HepG2 (cell line): ENCODE measurements around the gene FNDC3B. TPM values are rescaled to one million over a fixed set of nuclear protein-coding genes. Genes with fewer than 3 reads are reported as not detected.

Experiments used
- DPF2 ChIP-seq: sonication (generic); formaldehyde crosslinking; IDR thresholded peaks from 2 replicates; pipeline ENCODE4 v1.4.0; 2020; ENCODE audit warnings: mild to moderate bottlenecking, low read depth, missing genetic modification reagents, borderline replicate concordance
- ETV5 ChIP-seq: IDR thresholded peaks from 2 replicates; pipeline ENCODE4 v1.6.1; 2018; ENCODE audit warnings: missing biosample characterization, missing genetic modification reagents, inconsistent platforms, borderline replicate concordance
- NR2F6 ChIP-seq, 2 experiments: IDR thresholded peaks; 2 replicates each; pipeline ENCODE4 v1.6.1; 2016; ENCODE audit warnings: antibody characterized with exemption in 1 of 2, mild to moderate bottlenecking in 1 of 2
- REXO4 ChIP-seq: sonication (generic); formaldehyde crosslinking; IDR thresholded peaks from 2 replicates; pipeline ENCODE4 v1.8.0; 2022; ENCODE audit warnings: missing genetic modification reagents, mild to moderate bottlenecking, borderline replicate concordance
- SUZ12 ChIP-seq: fragments of 150-350 bp; IDR thresholded peaks from 2 replicates; pipeline ENCODE4 v1.6.1; 2014; ENCODE audit warnings: low read depth, low read length
- TAF15 ChIP-seq: fragments of 200-400 bp; formaldehyde crosslinking; IDR thresholded peaks from one replicate; pipeline ENCODE4 v1.6.1; 2018; ENCODE audit warnings: mild to moderate bottlenecking, low read depth, low read length; ENCODE audit not compliant: poor library complexity, severe bottlenecking
- ZNF234 ChIP-seq: sonication (generic); formaldehyde crosslinking; conservative IDR thresholded peaks from 2 replicates; pipeline ENCODE4 v1.5.1; 2020; ENCODE audit warnings: mild to moderate bottlenecking, missing genetic modification reagents
- ZNF253 ChIP-seq: sonication (generic); formaldehyde crosslinking; IDR thresholded peaks from 2 replicates; pipeline ENCODE4 v1.8.0; 2022; ENCODE audit warnings: mild to moderate bottlenecking, missing genetic modification reagents, borderline replicate concordance
- ZNF570 ChIP-seq: sonication (generic); formaldehyde crosslinking; IDR thresholded peaks from 2 replicates; pipeline ENCODE4 v1.4.0; 2020; ENCODE audit warnings: mild to moderate bottlenecking, missing genetic modification reagents, borderline replicate concordance
- ZNF629 ChIP-seq: sonication (generic); formaldehyde crosslinking; conservative IDR thresholded peaks from 2 replicates; pipeline ENCODE4 v1.5.0; 2020; ENCODE audit warnings: missing genetic modification reagents
- ZNF652 ChIP-seq: IDR thresholded peaks from 2 replicates; pipeline ENCODE4 v1.6.1; 2016; ENCODE audit warnings: low read depth, borderline replicate concordance
- ZNF766 ChIP-seq: sonication (generic); formaldehyde crosslinking; IDR thresholded peaks from 2 replicates; pipeline ENCODE4 v1.5.0; 2020; ENCODE audit warnings: missing genetic modification reagents, borderline replicate concordance
- polyA plus RNA-seq, 8 experiments: library from polyadenylated mRNA; depleted of rRNA in 3 of 8; stranded (reverse) in 7 of 8; unstranded in 1 of 8; fragments of >200 nt; fragmentation: Illumina TruSeq in 4 of 8; extraction: Trizol in 4 of 8; gene quantifications; 2 replicates each; pipeline versions ENCODE4 v1.2.1 to v1.2.3, GENCODE V29; 2011 to 2016; ENCODE audit warnings: low read depth in 4 of 8, missing spikeins in 1 of 8, mixed read lengths in 1 of 8; ENCODE audit not compliant: insufficient read depth in 1 of 8
- total RNA-seq, 5 experiments: library from RNA; depleted of rRNA; stranded (reverse); fragments of >200 nt; fragmentation: Illumina TruSeq; extraction: Trizol; gene quantifications; 2 replicates each; pipeline ENCODE4 v1.2.3, GENCODE V29; 2016; ENCODE audit warnings: low read depth in 1 of 5
- TF ChIP-seq, protein P1 (sequence below): sonication (generic); formaldehyde crosslinking; IDR thresholded peaks from 2 replicates; pipeline ENCODE4 v1.8.1; 2023; ENCODE audit warnings: missing genetic modification reagents, inconsistent platforms, borderline replicate concordance
- TF ChIP-seq, protein P2 (sequence below): sonication (generic); formaldehyde crosslinking; IDR thresholded peaks from 2 replicates; pipeline ENCODE4 v1.9.0; 2021; ENCODE audit warnings: missing genetic modification reagents, borderline replicate concordance
- TF ChIP-seq, protein P3 (sequence below): IDR thresholded peaks from 2 replicates; pipeline ENCODE4 v1.6.1; 2016; ENCODE audit warnings: low read depth
- TF ChIP-seq, protein P4 (sequence below): sonication (generic); formaldehyde crosslinking; IDR thresholded peaks from 2 replicates; pipeline ENCODE4 v1.4.0; 2020; ENCODE audit warnings: low read depth, missing genetic modification reagents
- TF ChIP-seq, protein P5 (sequence below): sonication (generic); formaldehyde crosslinking; IDR thresholded peaks from 2 replicates; pipeline ENCODE4 v1.5.0; 2020; ENCODE audit warnings: missing genetic modification reagents

Gene FNDC3B
- total and polyA plus RNA-seq, 2 of the 13 experiments (the other 11 are each of a cell fraction or from before 2014, with no cell fraction given): 74.8 to 103 TPM

DNA sequence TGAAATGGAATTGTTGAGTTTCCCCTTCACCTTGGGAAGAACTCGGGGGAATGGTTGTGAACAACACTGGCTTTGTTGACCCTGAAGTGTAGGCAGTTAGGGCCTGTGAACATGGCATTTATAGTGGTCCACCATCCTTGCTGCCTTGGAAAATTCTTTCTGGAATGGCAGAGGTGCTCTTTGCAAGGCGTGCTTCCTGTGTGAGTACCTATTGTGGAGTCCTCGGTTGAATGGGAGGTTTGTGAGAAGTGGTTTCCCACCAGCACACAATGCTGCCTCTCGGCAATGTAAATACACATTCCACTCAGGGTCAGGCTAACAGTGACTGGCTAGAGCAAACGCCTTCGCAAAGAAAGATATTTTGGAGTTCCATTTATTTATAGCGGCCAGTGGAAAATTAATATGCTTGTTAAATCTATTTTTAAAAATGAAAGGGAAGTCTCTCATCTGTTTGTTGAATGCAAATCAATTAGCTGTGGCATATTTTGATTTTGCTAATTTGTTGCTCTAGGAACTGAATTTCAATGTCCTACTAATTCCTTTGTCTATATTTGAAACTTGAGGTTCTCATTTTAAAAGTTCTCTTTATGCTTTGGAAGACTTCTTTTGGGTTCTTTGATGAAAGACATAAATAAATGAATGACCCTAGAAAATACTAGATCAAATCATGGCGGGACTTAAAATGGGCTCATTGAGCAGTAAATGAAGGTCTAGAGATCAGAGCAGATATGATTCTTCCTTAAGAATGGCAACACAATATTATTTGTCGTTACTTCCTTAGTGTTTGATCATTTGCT, 59.5 kb downstream of the FNDC3B start (continued):
- TF ChIP-seq, protein P1, sequence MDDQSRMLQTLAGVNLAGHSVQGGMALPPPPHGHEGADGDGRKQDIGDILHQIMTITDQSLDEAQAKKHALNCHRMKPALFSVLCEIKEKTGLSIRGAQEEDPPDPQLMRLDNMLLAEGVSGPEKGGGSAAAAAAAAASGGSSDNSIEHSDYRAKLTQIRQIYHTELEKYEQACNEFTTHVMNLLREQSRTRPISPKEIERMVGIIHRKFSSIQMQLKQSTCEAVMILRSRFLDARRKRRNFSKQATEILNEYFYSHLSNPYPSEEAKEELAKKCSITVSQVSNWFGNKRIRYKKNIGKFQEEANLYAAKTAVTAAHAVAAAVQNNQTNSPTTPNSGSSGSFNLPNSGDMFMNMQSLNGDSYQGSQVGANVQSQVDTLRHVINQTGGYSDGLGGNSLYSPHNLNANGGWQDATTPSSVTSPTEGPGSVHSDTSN (CRISPR knock-in tag): no peak
- TF ChIP-seq, protein P2, sequence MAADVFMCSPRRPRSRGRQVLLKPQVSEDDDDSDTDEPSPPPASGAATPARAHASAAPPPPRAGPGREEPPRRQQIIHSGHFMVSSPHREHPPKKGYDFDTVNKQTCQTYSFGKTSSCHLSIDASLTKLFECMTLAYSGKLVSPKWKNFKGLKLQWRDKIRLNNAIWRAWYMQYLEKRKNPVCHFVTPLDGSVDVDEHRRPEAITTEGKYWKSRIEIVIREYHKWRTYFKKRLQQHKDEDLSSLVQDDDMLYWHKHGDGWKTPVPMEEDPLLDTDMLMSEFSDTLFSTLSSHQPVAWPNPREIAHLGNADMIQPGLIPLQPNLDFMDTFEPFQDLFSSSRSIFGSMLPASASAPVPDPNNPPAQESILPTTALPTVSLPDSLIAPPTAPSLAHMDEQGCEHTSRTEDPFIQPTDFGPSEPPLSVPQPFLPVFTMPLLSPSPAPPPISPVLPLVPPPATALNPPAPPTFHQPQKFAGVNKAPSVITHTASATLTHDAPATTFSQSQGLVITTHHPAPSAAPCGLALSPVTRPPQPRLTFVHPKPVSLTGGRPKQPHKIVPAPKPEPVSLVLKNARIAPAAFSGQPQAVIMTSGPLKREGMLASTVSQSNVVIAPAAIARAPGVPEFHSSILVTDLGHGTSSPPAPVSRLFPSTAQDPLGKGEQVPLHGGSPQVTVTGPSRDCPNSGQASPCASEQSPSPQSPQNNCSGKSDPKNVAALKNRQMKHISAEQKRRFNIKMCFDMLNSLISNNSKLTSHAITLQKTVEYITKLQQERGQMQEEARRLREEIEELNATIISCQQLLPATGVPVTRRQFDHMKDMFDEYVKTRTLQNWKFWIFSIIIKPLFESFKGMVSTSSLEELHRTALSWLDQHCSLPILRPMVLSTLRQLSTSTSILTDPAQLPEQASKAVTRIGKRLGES (CRISPR knock-in tag): no peak
- no peak for TF ChIP-seq ZNF234 (CRISPR knock-in tag)
- TF ChIP-seq, protein P3, sequence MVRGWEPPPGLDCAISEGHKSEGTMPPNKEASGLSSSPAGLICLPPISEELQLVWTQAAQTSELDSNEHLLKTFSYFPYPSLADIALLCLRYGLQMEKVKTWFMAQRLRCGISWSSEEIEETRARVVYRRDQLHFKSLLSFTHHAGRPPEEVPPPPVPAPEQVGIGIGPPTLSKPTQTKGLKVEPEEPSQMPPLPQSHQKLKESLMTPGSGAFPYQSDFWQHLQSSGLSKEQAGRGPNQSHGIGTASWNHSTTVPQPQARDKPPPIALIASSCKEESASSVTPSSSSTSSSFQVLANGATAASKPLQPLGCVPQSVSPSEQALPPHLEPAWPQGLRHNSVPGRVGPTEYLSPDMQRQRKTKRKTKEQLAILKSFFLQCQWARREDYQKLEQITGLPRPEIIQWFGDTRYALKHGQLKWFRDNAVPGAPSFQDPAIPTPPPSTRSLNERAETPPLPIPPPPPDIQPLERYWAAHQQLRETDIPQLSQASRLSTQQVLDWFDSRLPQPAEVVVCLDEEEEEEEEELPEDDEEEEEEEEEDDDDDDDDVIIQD (CRISPR knock-in tag): peak; percentile 69; the same call in 1 of the 2 replicates
- no peak for TF ChIP-seq REXO4 (CRISPR knock-in tag)
- TF ChIP-seq, protein P4, sequence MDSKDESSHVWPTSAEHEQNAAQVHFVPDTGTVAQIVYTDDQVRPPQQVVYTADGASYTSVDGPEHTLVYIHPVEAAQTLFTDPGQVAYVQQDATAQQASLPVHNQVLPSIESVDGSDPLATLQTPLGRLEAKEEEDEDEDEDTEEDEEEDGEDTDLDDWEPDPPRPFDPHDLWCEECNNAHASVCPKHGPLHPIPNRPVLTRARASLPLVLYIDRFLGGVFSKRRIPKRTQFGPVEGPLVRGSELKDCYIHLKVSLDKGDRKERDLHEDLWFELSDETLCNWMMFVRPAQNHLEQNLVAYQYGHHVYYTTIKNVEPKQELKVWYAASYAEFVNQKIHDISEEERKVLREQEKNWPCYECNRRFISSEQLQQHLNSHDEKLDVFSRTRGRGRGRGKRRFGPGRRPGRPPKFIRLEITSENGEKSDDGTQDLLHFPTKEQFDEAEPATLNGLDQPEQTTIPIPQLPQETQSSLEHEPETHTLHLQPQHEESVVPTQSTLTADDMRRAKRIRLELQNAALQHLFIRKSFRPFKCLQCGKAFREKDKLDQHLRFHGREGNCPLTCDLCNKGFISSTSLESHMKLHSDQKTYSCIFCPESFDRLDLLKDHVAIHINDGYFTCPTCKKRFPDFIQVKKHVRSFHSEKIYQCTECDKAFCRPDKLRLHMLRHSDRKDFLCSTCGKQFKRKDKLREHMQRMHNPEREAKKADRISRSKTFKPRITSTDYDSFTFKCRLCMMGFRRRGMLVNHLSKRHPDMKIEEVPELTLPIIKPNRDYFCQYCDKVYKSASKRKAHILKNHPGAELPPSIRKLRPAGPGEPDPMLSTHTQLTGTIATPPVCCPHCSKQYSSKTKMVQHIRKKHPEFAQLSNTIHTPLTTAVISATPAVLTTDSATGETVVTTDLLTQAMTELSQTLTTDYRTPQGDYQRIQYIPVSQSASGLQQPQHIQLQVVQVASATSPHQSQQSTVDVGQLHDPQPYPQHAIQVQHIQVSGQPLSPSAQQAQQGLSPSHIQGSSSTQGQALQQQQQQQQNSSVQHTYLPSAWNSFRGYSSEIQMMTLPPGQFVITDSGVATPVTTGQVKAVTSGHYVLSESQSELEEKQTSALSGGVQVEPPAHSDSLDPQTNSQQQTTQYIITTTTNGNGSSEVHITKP (CRISPR knock-in tag): peak; percentile 65; the same call in 1 of the 2 replicates
- no peak; the same call in 1 of the 2 replicates for TF ChIP-seq ZNF629 (CRISPR knock-in tag)
- TF ChIP-seq, protein P5, sequence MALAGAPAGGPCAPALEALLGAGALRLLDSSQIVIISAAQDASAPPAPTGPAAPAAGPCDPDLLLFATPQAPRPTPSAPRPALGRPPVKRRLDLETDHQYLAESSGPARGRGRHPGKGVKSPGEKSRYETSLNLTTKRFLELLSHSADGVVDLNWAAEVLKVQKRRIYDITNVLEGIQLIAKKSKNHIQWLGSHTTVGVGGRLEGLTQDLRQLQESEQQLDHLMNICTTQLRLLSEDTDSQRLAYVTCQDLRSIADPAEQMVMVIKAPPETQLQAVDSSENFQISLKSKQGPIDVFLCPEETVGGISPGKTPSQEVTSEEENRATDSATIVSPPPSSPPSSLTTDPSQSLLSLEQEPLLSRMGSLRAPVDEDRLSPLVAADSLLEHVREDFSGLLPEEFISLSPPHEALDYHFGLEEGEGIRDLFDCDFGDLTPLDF (CRISPR knock-in tag): no peak
- no peak for TF ChIP-seq TAF15
- TF ChIP-seq ETV5 (CRISPR knock-in tag): peak; percentile 82; the same call in 1 of the 2 replicates
- TF ChIP-seq DPF2 (CRISPR knock-in tag): 0 out of 2 replicates have a peak, but pooled peaks have one; percentile 55
- peak; percentile 59; the same call in 1 of the 2 replicates for TF ChIP-seq ZNF652 (CRISPR knock-in tag)
- no peak for TF ChIP-seq ZNF766 (CRISPR knock-in tag)
- no peak for TF ChIP-seq SUZ12
- TF ChIP-seq NR2F6 (IDR thresholded peaks at IDR 0.05): peak; percentile 61; the same call in 1 of the 2 replicates
- peak; percentile 78 for TF ChIP-seq NR2F6 (CRISPR knock-in tag; IDR thresholded peaks at IDR 0.05)
- no peak for TF ChIP-seq ZNF253 (CRISPR knock-in tag)
- no peak for TF ChIP-seq ZNF570 (CRISPR knock-in tag)
